Adrenal gland (tissue), 12 donors: ENCODE measurements around the gene ITM2C. TPM values are rescaled to one million over a fixed set of nuclear protein-coding genes. Genes with fewer than 3 reads are reported as not detected.
A peak's percentile ranks its signal among the peaks of the same experiment; 100 is the strongest.

Experiments
- DNase-seq, 7 donors: peaks; one replicate each; pipeline ENCODE4 v3.0.0-alpha.2; 2019 to 2020
- H3K27ac ChIP-seq, 5 donors: fragments of 200-600 bp; sonication (generic) in 4 of 5; 1 replicate in 3 of 5; 2 replicates in 2 of 5; pipeline versions ENCODE4 v1.5.1 to v1.8.0; 2016 to 2020; ENCODE audit warnings: mild to moderate bottlenecking in 1 of 5
- H3K27me3 ChIP-seq: fragments of 200-600 bp; 2 replicates; pipeline ENCODE4 v1.8.0; 2021
- H3K36me3 ChIP-seq, 2 donors: fragments of 200-600 bp; replicated peaks in 1 of 2; 1 replicate in 1 of 2; 2 replicates in 1 of 2; pipeline versions ENCODE4 v1.5.1 to v1.8.0; 2018 to 2022
- H3K4me1 ChIP-seq, 2 donors: fragments of 200-600 bp; replicated peaks in 1 of 2; 1 replicate in 1 of 2; 2 replicates in 1 of 2; pipeline versions ENCODE4 v1.5.1 to v1.8.0; 2018 to 2021
- H3K4me3 ChIP-seq, 4 donors: fragments of 200-600 bp; sonication (generic) in 3 of 4; one replicate each; pipeline ENCODE4 v1.5.1; 2016 to 2018
- H3K9me3 ChIP-seq, 3 donors: fragments of 200-600 bp; sonication (generic) in 1 of 3; replicated peaks in 1 of 3; 1 replicate in 2 of 3; 2 replicates in 1 of 3; pipeline versions ENCODE4 v1.5.1 to v1.8.0; 2016 to 2021
- CTCF ChIP-seq, 6 experiments: fragments of 450-650 bp in 4 of 6; fragments of 200-600 bp in 2 of 6; sonication (generic) in 1 of 6; IDR thresholded peaks; 1 replicate in 5 of 6; 2 replicates in 1 of 6; pipeline versions ENCODE4 v1.5.1 to v1.8.0; 2016 to 2021; ENCODE audit warnings: antibody characterized with exemption in 6 of 6, mild to moderate bottlenecking in 2 of 6, moderate library complexity in 1 of 6
- POLR2A ChIP-seq, 2 donors: fragments of 450-650 bp; IDR thresholded peaks; one replicate each; pipeline ENCODE4 v1.6.1; 2017; ENCODE audit warnings: antibody characterized with exemption in 2 of 2, mild to moderate bottlenecking in 2 of 2, moderate library complexity in 1 of 2
- WGBS, 4 donors: extraction: QIAGEN DNeasy Blood & Tissue Kit in 2 of 4; methylation state at CpG; one replicate each; pipeline versions ENCODE4 v1.1.5 to v1.1.7; 2013 to 2017; 5-methylcytosine and 5-hydroxymethylcytosine counted together
- intact Hi-C, 2 donors: fragments of 100-400 bp; cut with DNase I; formaldehyde crosslinking; loops; one replicate each; pipeline versions ENCODE4 v1.14.1 to v1.15.0; 2022 to 2023
- polyA plus RNA-seq, 3 donors: library from polyadenylated mRNA; stranded (reverse); fragments of 200-250 nt in 2 of 3; fragments of 350-450 nt in 1 of 3; fragmentation: Illumina TruSeq in 1 of 3; extraction: RNeasy Lipid Tissue Mini Kit (QIAGEN cat#74804) in 1 of 3; gene quantifications; one replicate each; pipeline ENCODE4 v1.2.3, GENCODE V29; 2013 to 2014
- total RNA-seq, 9 donors: library from RNA; depleted of rRNA in 4 of 9; stranded (reverse); fragments of >200 nt in 4 of 9; fragments of 120-200 nt in 1 of 9; fragmentation: NEBNext Ultra II Directional in 1 of 9; extraction: Animal tissue kit (Norgen Biotek cat#: 25700) in 1 of 9; gene quantifications; one replicate each; pipeline versions ENCODE4 v1.1.0 to v1.2.4, GENCODE V29; 2013 to 2023
- donor health status: healthy with polysubstance abuse.
- donor health status: Bipolar disorder and iron deficiency.
- donor health status: DM: yes; HTN: yes; CAD: no.
- donor health status: DM: no; HTN: no; CAD: no.
- donor health status: DM: no; HTN: no; CAD: no.
- donor health status: DM: yes; HTN: yes; CAD: no.

The ITM2C gene
- total and polyA plus RNA-seq, 12 donors: 16.8 to 131 (median 35.6) TPM

- WGBS, 4 donors: 79 to 83% (median 81%) methylated on average over 19 of the region's 19 CpGs
- Histone ChIP-seq H3K36me3 (no peaks in the 10 kb centered on the region), H3K4me3 (no peak overlapping the region), H3K4me1 (no peaks in the 10 kb centered on the region), H3K27ac (no peak overlapping the region), H3K9me3 (no peaks in the 10 kb centered on the region), H3K27me3 (no peaks in the 10 kb centered on the region)
- intact Hi-C loops: no loop called here
- DNase-seq: peak in 3 of 7 donors; percentile 6 to 27 (median 10)
- TF ChIP-seq POLR2A (IDR thresholded peaks at IDR 0.05): no peak
Observed at GRCh38 chr2:230896346-230897115, 31.8 kb downstream of the ITM2C start.

- Histone ChIP-seq H3K9me3 (no peaks in the 10 kb centered on the region), H3K27ac (no peak overlapping the region), H3K27me3 (no peaks in the 10 kb centered on the region), H3K4me1 (no peaks in the 10 kb centered on the region), H3K36me3 (no peaks in the 10 kb centered on the region), H3K4me3 (no peak overlapping the region)
- DNase-seq: peak in 3 of 7 donors; percentile 7 to 38 (median 13)
- TF ChIP-seq POLR2A (IDR thresholded peaks at IDR 0.05) (no peak), CTCF (IDR thresholded peaks at IDR 0.05) (no peak)
- WGBS, 4 donors: 84 to 94% (median 89%) methylated on average over 8 to 13 of the region's 13 CpGs
- intact Hi-C loops: no loop called here
Observed at GRCh38 chr2:230898016-230898712, 33.4 kb downstream of the ITM2C start.

GRCh38 chr2:230898713-230899091 lies 34.0 kb downstream of the ITM2C start:
- intact Hi-C loops: no loop called here
- Histone ChIP-seq H3K36me3 (no peaks in the 10 kb centered on the region), H3K4me1 (no peaks in the 10 kb centered on the region), H3K9me3 (no peaks in the 10 kb centered on the region), H3K4me3 (no peak overlapping the region), H3K27me3 (no peaks in the 10 kb centered on the region), H3K27ac (no peak overlapping the region)
- peak in 2 of 7 donors; percentile 3 to 34 for DNase-seq
- TF ChIP-seq CTCF (IDR thresholded peaks at IDR 0.05) (no peak), POLR2A (IDR thresholded peaks at IDR 0.05) (no peak)
- WGBS, 4 donors: 62 to 72% (median 67%) methylated on average over 7 to 8 of the region's 8 CpGs

GRCh38 chr2:230899287-230899686 lies 34.5 kb downstream of the ITM2C start:
- Histone ChIP-seq H3K9me3 (no peaks in the 10 kb centered on the region), H3K4me1 (no peaks in the 10 kb centered on the region), H3K4me3 (no peak overlapping the region), H3K36me3 (no peaks in the 10 kb centered on the region), H3K27me3 (no peaks in the 10 kb centered on the region), H3K27ac (no peak overlapping the region)
- peak in 2 of 7 donors; percentile 14 to 70 for DNase-seq
- WGBS, 4 donors: 51 to 80% (median 59%) methylated on average over 1 to 5 of the region's 5 CpGs
- intact Hi-C loops: no loop called here
- TF ChIP-seq CTCF (IDR thresholded peaks at IDR 0.05) (no peak), POLR2A (IDR thresholded peaks at IDR 0.05) (no peak)
